GM11168 (cell line): ENCODE measurements around the gene RPL12.

Source experiments
- in situ Hi-C: fragments of 300-500 bp; cut with MboI; formaldehyde crosslinking; loops from one replicate; pipeline ENCODE4 v1.12.0; 2022; ENCODE audit warnings: low sequenced_read_pairs; ENCODE audit not compliant: unreplicated experiment

The RPL12 gene

DNA sequence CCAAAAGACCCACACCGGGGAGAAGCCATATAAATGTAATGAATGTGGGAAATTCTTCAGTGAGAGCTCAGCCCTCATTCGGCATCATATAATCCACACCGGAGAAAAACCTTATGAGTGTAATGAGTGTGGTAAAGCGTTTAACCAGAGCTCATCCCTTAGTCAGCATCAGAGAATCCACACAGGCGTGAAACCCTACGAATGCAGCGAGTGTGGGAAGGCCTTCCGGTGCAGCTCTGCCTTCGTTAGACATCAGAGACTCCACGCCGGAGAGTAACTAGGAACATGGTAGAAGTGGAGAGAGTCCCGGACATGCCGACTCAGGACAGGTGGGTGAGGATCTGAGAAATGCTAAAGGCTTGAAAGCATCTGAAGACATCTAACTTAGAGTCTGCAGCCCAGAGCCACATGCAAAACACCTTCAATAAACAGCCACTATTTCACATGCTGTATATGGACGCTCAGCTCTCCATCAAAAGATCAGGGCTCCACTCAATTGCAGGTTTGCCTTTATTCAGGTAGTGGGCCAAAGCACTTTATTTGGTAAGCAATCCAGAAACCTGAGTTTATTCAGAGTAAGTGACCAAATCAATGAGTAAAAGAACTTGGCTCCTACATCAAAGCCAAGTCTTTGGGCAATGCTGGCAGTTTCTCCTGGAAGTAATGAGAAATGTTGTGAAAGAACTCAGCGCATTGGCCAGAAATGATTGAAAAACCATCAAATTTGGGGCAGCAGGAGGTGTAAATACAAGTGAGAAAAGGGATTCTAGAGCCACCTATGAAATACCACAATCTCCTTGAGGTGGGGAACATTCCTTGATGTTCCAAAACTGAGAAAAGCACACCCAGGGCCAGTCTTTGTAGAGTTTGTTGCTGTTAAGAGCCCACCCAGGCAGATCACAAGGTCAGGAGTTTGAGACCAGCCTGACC, 6.0 kb downstream of the RPL12 start:
- in situ Hi-C loops, result no loop called here

DNA sequence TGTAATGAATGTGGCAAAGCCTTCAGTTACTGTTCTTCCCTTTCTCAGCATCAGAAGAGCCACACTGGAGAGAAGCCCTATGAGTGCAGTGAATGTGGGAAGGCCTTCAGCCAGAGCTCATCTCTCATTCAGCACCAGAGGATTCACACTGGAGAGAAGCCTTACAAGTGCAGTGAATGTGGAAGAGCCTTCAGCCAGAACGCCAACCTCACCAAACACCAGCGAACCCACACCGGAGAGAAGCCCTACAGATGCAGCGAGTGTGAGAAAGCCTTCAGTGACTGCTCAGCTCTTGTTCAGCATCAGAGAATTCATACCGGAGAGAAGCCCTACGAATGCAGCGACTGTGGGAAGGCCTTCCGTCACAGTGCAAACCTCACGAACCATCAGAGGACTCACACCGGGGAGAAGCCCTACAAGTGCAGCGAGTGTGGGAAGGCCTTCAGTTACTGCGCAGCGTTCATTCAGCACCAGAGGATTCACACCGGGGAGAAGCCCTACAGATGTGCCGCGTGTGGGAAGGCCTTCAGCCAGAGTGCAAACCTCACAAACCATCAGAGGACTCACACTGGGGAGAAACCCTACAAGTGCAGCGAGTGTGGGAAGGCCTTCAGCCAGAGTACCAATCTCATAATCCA, 6.8 kb downstream of the RPL12 start:
- in situ Hi-C loops, result no loop called here

DNA sequence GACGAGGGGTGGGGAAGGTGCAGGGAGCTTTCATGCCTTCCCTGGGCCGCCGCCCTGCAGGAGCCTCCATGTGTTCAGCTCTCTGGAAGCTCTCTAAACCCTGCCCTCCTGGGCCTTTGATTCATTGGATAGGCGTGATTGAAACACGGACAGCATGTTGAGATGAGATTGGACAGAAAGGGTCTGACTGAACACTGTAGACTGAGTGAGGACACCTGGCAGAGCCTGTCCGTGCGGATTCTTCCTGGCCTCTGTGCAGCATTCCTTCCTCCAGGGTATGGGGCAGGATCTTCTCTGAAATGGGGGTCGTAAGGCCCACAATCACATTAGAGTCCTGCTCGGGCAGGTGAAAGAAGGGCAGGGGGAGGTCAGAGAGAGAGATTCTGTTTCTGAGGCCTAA, 12.8 kb downstream of the RPL12 start:
- in situ Hi-C loops, result no loop called here

DNA sequence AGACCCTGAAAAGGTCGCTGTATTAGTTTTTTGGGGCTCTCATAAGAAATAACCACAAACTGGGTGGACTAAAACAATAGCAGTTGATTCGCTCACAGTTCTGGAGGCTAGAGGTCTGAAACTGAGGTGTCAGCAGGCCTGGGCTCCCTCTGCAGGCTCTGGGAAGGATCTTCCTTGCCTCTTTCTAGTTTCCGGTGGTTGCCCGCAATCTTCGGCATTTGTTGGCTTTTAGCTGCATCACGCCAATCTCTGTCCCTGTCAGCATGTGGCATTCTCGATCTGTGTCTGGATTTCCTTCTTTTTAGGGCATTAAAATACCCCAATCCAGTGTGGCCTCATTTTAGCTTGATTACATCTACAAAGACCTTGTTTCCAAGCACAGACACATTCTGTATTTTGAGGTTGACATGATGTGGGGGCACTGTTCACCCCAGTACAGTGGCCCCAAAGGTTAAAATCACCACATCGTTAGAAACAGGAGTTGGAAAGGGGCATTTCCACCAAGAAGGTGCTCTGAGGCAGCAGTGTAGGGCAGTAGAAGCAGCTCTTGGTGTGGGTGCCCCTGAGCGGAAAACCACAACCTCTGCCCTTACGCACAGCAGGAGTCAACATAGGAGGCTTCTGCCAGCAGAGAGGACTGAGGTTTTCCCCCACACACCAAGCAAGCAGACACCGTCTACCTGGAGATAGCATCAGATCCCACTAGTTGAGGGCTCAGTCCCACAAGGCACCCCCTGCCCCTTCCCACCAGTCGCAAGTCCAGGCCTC, 13.5 kb downstream of the RPL12 start:
- in situ Hi-C loops, result no loop called here

DNA sequence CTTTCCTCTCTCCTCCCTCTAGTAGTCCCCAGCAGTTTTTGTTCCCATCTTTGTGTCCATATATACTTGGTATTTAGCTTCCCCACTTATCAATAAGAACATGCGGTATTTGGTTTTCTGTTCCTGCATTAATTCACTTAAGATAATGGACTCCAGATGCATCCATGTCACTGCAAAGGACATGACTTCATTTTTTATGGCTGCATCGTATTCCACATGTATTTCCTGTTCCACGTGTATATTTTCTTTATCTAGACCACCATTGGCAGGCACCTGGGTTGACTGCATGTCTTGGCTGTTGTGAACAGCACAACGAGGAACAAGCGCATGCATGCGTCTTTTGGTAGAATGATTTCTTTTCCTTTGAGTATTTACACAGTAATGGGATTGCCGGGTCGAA, 20.8 kb downstream of the RPL12 start:
- in situ Hi-C loops, result no loop called here

DNA sequence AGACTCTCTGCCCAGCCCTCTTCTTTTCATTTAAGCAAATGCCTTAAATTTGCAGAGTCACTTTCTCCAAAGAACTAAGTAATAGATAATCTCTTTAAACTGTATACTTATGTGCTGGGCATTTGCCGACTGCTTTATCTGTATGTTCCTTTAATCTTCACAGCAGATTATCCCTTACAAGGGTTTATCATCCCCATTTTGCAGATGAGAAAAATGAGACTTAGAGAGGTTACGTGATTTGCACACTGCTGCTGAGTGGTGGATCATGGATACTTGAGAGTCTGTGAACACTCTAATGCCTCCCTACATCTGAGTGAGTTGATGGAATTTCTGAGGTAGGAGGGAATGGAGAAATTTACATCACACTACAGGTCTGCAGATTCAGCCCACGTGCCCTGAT, 22.9 kb downstream of the RPL12 start:
- in situ Hi-C loops, result no loop called here

DNA sequence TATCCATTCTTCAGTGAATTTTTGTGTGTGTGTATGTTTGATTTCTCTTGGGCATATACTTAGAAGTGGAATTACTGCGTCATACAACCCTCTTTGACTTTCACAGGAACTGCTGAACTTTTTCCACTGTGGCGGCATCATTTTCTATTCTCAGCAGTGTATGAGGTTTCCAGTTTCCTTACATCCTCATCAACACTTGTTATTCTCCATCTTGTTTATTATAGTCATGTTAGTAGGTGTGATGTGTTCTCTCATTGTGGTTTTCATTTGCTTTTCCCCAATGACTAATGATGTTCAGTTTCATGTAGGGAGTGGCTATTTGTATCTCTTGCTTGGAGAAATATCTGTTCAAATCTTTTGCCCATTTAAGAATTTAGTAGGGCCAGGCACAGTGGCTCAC, 24.4 kb downstream of the RPL12 start:
- in situ Hi-C loops, result no loop called here

DNA sequence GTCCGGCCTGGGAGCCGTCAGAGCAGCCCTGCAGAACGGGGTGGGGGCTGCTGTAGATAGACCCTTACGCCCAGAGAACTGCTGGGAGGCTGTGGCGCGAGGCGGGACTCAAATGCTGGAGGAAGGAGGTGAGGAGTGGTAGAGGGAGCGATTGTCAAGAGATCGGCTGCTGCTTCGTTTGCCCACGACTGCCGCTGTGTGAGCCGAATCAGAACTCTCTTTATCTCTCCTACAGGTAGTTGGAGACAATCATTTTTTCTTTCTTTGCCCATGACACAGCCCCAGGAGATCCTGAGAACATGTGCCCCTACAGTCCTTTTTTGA, 26.6 kb downstream of the RPL12 start:
- in situ Hi-C loops, result no loop called here

DNA sequence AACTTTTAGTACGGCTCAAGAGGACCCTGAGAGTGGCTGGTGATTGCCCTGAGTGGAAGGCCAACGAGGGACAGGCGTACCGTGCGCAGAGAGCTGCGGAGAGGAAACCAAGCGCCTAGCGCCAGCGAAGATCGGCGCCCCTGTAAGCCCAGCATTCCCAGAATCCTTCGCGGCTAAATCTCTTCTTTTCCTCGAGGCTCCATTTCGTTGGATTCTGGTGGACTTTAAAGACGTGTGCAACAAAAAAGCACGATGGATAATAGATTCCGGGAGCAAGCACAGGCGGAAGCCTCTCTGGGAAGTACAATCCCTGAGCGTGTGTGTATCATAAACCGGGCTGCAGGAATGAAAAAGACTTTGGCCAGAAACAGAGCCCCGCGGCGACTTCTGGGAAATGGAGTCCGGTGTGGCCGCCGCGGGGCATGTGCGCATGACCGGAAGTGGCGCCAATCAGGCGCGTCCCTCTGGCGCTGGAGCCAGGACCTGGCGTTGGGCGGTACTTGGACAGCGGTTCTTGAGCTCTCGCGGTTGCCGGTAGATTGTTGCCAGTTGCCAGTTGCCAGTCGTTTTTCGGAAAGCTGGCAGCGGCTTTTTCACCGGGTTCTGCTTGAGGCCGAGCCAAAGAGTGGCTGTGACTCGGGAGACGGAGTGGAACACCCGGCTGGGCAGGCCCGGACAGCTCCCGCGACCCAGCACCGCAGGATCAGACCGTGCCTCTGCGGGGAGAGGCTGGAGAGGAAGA, 27.1 kb downstream of the RPL12 start, which contains the start of gene ZNF79:
Gene ZNF79, plus strand, starts transcription at position 449 of the 742 bp plus-strand sequence. CDS start 406 bp downstream, outside the sequence.
- in situ Hi-C loops, result no loop called here

DNA sequence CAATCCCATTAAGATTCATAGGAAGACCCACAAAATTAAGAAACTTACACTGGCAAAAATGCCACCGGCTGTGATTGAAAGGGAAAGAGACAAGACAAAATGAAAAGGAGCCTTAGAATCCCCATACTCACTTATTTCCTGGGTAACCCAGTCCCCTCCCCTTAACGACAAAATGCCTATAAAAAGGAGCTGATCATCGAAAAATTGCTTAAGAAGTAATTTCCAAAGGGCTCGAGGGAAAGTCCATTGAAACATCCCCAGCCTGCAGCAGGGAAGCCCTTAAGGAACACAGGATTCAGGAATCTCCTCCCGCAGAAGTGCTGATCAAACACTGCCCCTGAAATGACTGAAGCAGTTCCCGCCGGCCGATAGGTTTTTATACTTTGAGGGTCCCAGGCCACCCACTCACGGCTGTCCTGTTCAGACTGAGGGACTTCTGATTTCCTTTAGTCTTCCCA, 27.7 kb downstream of the RPL12 start:
- in situ Hi-C loops, result no loop called here

DNA sequence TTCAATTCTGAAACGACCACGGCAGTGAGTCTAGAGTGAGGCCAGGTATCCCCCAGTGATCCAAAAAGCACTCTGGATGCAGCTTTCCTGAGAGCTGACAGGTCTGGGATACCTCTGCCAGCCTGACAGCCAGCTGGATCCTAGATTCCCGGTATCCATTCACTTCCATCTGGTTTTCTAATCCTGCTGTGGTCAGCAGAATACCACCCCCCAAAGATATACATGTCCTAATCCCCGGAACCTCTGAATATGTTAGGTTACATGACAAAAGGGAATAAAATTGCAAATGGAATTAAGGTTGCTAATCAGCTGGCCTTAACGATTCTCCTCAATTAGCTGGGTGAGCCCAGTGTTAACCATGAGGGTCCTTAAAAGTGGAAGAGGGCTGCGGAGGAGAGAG, 28.4 kb downstream of the RPL12 start:
- in situ Hi-C loops, result no loop called here

DNA sequence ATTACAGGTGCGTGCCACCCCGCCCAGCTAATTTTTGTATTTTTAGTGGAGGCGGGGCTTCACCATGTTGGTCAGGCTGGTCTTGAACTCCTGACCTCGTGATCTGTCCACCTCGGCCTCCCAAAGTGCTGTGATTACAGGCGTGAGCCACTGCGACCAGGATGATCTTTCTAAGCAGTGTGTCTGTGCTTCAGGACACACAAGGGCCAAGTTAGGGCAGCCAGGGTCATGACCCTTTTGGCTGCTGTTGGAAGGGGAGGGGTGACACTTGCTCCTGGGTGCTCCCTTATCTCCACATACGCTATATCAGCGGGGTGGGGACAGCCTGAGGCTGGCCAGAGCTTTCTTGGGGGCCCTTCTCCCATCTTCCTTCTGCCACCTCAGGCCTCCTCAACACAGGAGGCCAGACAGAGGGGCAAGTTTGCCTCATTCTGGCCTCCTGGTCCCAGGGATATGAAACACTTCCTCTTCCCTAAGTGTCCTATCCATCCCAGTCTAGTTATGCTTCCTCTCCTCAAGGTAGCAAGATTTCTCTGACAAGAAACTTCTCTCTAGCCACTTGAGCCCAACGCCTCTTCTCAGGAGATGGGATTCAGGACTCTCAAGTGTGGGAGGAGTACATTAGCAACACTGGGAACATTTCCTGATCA, 28.9 kb downstream of the RPL12 start:
- in situ Hi-C loops, result no loop called here

DNA sequence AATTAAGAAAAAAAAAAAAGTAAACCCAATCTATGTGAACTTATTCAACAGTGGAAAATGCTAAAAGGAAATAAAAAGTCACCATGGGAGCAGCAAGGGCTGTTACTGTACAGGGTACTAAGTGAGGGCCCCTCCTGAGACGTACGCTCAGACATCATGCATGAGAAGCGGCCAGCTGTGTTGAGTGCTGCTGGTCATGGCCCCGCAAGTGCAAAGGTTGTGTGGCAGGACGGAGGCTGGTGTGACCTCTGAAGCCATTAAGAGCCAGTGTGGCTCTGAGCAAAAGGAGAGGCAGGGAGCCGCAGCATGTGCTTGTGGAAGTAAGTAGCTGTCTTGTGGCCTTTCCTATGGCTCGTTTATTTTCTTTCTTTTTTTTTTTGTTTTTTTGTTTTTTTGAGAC, 30.1 kb downstream of the RPL12 start:
- in situ Hi-C loops, result no loop called here

DNA sequence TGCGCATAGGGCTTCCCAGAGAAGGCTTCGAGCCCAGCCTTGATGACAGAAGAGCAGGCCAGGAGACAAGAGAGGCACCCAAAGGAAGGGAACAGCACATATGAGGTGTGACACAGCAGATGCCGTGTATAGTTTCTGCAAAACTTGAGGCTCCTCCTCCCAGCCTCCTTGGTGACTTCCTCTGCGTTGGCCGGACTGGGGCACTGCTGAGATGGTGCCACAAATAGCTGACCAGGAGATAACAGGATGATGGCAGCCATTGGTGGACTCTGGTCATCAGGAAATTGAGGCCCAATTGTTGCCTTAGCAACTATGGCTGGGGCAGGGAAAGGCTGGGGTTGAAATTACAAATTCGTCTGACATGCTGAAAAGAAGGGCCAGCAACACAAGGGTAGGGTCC, 31.9 kb downstream of the RPL12 start:
- in situ Hi-C loops, result no loop called here

DNA sequence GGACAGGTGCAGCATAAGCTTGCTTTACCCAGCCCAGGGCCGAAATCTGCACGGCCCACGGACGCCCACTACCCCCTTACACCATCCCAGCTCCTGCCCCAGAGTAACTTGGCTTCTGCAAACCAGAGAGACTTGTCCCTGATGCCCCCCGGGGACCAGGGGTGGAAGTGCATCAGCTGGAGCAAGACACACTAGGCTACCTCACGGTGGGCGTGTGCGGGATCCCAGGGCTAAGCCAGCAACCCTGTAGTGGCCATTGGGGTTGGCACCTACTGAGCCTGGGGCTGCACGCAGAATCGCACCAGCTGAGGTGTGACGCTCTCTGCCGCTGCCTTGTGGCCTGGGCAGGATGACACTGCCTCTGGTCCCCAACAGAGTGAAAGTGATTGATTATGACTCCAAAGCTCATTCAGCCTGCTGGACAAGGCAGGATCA, 33.2 kb downstream of the RPL12 start:
- in situ Hi-C loops, result no loop called here

DNA sequence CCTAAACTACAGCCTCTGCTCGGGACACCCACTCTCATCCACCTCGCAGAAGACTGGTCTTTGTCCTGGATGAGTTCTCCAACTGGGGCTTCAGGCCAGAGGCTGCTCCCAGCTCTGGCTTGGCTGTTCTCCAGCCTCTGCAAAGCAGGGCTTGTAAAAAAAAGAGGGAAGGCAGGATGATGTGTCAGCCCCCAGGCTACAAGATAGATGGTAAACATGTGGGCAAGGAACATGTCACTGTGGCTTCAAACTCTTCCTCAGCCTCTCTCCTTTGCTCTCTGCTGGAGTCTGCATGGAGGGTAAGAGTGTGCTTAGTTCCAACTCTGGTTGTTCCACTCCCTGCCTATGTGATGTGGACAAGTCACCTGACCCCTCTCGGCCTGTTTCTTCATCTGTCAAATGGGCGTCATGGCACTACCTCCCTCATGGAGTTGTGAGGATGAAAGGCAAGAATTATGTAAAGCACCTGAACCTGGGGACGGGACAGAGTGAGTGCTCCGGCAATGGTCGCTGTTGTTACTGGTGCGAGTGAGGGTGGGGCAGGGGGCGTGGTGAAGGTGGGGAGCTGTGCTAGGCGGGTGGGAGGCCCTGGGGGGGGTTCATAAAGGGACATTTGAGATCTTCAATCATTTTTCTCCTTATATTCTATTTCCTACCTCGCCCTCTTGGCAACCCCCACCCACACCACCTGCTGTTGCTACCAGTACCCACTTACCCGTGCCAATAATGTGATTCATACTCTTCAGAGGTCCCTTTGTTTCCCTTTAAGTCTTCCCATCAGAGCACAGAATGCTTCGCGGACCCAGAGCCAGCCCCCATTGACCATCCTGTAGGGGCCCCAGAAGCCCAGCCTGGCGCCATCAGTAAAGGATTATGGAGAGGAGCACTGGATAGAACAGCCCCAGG, 33.8 kb downstream of the RPL12 start:
- in situ Hi-C loops, result no loop called here

DNA sequence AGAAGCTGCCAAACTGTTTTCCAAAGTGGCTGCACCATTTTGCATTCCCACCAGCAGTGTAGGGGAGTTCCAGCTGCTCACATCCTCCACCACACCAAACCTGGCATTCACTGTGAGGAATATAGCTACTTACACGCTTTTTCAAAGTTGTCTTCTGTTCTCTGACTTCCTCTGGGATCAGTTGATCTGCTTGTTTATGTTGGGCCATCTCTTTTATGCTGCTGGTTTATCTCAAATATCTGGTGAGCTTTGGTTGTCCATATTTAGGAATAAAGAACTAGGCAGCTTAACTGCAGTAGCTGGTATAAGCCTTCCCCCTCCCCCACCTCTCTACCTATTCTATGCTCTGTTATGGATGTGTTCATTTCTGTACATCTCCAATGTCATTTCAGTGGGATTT, 35.5 kb downstream of the RPL12 start:
- in situ Hi-C loops, result no loop called here

DNA sequence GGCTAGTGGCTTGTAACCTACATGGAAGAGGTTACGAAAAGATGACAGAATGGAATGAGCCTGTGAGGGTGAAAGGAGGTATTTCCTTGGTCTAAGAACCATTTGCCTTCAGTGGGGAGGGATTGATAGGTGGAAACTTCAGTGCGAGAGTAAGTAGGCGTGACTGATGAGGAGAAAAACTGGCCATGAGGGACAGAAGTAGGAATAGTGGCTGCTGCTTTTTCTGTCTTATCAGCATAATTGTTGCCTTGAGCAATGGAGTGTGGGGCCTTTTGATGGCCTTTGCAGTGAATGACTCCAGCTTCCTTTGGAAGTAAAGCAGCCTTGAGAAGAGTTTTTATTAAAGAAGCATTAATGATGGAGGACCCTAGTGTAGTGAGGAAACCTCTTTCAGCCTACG, 36.1 kb downstream of the RPL12 start:
- in situ Hi-C loops, result no loop called here

DNA sequence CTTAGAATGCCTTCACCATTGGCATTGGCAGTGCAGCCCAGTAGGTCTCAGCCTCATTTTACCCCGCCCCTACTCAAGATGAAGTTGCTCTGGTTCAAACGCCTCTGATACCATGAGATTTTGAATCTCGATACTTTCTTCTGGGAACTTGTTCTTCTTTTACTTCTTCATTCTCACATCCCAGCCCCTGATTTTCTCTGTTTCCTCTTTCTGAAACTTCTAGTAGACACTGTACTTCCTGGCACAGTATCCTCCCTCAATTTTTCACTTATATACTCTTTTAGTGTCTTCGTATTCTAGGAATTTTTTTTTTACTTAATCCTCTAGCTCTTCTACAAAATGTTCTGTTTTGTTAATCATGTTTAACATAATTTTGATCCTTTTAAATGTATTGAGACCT, 40.1 kb downstream of the RPL12 start:
- in situ Hi-C loops, result no loop called here
